Lower lobe of right lung (tissue), 2 donors: ENCODE results near the gene MALAT1. TPM values are rescaled to one million over a fixed set of nuclear protein-coding genes. Genes with fewer than 3 reads are reported as not detected.

Source experiments
- ATAC-seq, 2 donors: fragments of 200-7000 bp; cut with Tn5 transposase; one replicate each; pipeline ENCODE4 v1.9.1; 2020 to 2022; ENCODE audit warnings: mild to moderate bottlenecking in 2 of 2, moderate library complexity in 2 of 2
- DNase-seq: peaks from one replicate; pipeline ENCODE4 v3.0.0-alpha.2; 2020
- H3K27ac ChIP-seq: fragments of 200-600 bp; one replicate; pipeline ENCODE4 v1.8.0; 2022
- H3K27me3 ChIP-seq: fragments of 200-600 bp; one replicate; pipeline ENCODE4 v1.8.0; 2022; ENCODE audit warnings: low read depth
- H3K36me3 ChIP-seq: fragments of 200-600 bp; one replicate; pipeline ENCODE4 v1.8.0; 2022; ENCODE audit warnings: mild to moderate bottlenecking
- H3K4me1 ChIP-seq: fragments of 200-600 bp; one replicate; pipeline ENCODE4 v1.8.0; 2022
- H3K4me3 ChIP-seq: fragments of 200-600 bp; one replicate; pipeline ENCODE4 v1.8.0; 2022; ENCODE audit warnings: mild to moderate bottlenecking
- H3K9me3 ChIP-seq: fragments of 200-600 bp; one replicate; pipeline ENCODE4 v1.8.0; 2022
- intact Hi-C: fragments of 100-400 bp; cut with DNase I; formaldehyde crosslinking; loops from one replicate; pipeline ENCODE4 v1.11.0; 2022
- total RNA-seq: library from RNA; stranded (reverse); fragmentation: NEBNext Ultra II Directional; extraction: Animal tissue kit (Norgen Biotek cat#: 25700); gene quantifications from one replicate; pipeline ENCODE4 v1.2.1, GENCODE V29; 2021
- TF ChIP-seq, protein P1 (sequence below): fragments of 200-600 bp; IDR thresholded peaks from one replicate; pipeline ENCODE4 v1.8.0; 2022; ENCODE audit warnings: antibody characterized with exemption, mild to moderate bottlenecking
- donor health status: DM: no; HTN: yes; CAD: no; lungs with severe emphysema.

The MALAT1 gene
- total RNA-seq, 1 donor from 2014 or later = 11,612 TPM

DNA sequence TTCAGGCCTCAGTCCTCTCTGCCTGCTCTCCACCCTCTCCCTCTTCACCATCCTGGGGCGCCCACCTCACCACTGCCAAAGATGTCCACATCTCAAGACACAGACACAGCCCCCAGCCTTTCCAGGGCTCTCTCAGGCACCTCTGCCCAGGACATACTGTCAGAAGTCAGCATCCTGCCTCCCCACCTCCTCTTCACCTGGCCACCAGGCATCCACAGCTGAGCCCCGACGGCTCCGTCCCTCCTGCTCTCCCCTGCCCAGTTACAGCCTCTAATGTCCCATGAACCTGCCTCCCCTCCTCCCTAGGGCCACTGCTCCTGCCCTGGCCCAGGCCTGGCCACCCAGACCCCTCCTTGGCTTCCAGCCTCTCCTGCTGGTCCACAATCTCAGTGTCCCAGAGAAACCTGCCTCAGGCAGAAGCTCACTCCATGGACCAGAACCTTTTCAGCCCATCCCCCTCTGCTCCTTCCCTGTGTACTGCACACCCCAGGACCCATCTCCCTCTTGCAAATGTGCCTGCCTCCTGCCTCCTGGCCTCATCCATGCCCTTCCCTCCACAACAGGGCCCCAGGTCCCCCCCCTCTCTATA lies 56.1 kb downstream of the MALAT1 start:
- intact Hi-C loops = no loop called here
- DNase-seq (no peak), ATAC-seq (no peak)
- Histone ChIP-seq H3K36me3 (peaks cover 13% of the 10 kb centered on the region), H3K9me3 (no peaks in the 10 kb centered on the region), H3K27ac (no peak overlapping the region), H3K27me3 (no peaks in the 10 kb centered on the region), H3K4me3 (no peak overlapping the region), H3K4me1 (peaks cover 65% of the 10 kb centered on the region)
- TF ChIP-seq, protein P1, sequence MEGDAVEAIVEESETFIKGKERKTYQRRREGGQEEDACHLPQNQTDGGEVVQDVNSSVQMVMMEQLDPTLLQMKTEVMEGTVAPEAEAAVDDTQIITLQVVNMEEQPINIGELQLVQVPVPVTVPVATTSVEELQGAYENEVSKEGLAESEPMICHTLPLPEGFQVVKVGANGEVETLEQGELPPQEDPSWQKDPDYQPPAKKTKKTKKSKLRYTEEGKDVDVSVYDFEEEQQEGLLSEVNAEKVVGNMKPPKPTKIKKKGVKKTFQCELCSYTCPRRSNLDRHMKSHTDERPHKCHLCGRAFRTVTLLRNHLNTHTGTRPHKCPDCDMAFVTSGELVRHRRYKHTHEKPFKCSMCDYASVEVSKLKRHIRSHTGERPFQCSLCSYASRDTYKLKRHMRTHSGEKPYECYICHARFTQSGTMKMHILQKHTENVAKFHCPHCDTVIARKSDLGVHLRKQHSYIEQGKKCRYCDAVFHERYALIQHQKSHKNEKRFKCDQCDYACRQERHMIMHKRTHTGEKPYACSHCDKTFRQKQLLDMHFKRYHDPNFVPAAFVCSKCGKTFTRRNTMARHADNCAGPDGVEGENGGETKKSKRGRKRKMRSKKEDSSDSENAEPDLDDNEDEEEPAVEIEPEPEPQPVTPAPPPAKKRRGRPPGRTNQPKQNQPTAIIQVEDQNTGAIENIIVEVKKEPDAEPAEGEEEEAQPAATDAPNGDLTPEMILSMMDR = no peak

- no peak overlapping the region for H3K4me3 ChIP-seq
- DNase-seq = no peak
- peaks cover 10% of the 10 kb centered on the region for H3K36me3 ChIP-seq
- ATAC-seq = no peak
- TF ChIP-seq, protein P1 = no peak
- intact Hi-C loops = no loop called here
- H3K27me3 ChIP-seq = no peaks in the 10 kb centered on the region
- H3K9me3 ChIP-seq = no peaks in the 10 kb centered on the region
- H3K27ac ChIP-seq = no peak overlapping the region
- peaks cover 73% of the 10 kb centered on the region for H3K4me1 ChIP-seq
These were observed 56.9 kb downstream of the MALAT1 start for GRCh38 chr11:65555693-65556231.

Other genes starting within 250 kb of the MALAT1 start
- gene POLA2, start 237.1 kb upstream of the MALAT1 start, total RNA-seq = 8.7 TPM
- 17.0 TPM for gene CDC42EP2, start 184.2 kb upstream of the MALAT1 start, total RNA-seq
- 45.8 TPM for gene DPF2, start 165.2 kb upstream of the MALAT1 start, total RNA-seq
- 0.18 TPM for gene TIGD3, start 144.3 kb upstream of the MALAT1 start, total RNA-seq
- gene SLC25A45, start 116.4 kb upstream of the MALAT1 start, total RNA-seq = 13.0 TPM
- gene FRMD8, start 112.4 kb upstream of the MALAT1 start, total RNA-seq = 22.6 TPM
- gene NEAT1, start 76.2 kb upstream of the MALAT1 start, total RNA-seq = 980 TPM
- 61.2 TPM for gene SCYL1, start 26.0 kb downstream of the MALAT1 start, total RNA-seq
- 98.7 TPM for gene LTBP3, start 59.3 kb downstream of the MALAT1 start, total RNA-seq
- 25.1 TPM for gene ZNRD2, start 71.4 kb downstream of the MALAT1 start, total RNA-seq
- 48.6 TPM for gene FAM89B, start 73.5 kb downstream of the MALAT1 start, total RNA-seq
- 110 TPM for gene EHBP1L1, start 77.0 kb downstream of the MALAT1 start, total RNA-seq
- gene KCNK7, start 96.8 kb downstream of the MALAT1 start, total RNA-seq = 1.7 TPM
- 113 TPM for gene MAP3K11, start 115.2 kb downstream of the MALAT1 start, total RNA-seq
- 32.4 TPM for gene PCNX3, start 116.7 kb downstream of the MALAT1 start, total RNA-seq
- gene SIPA1, start 139.1 kb downstream of the MALAT1 start, total RNA-seq = 102 TPM
- gene RELA, start 163.9 kb downstream of the MALAT1 start, total RNA-seq = 68.9 TPM
- 82.6 TPM for gene KAT5, start 213.2 kb downstream of the MALAT1 start, total RNA-seq
- gene RNASEH2C, start 221.8 kb downstream of the MALAT1 start, total RNA-seq = 44.4 TPM